Neutrophil (primary cell): ENCODE data around the gene KCTD5.
"Not testable (repeated sequence)": the region's sequence is repeated elsewhere in the genome, so short reads cannot be mapped to it uniquely, and the experiment has no call there.

Experiments
- H3K27ac ChIP-seq: fragments of 200-600 bp; sonication (generic); 2 replicates; pipeline ENCODE4 v1.5.1; 2016; ENCODE audit warnings: mild to moderate bottlenecking, moderate library complexity
- H3K27me3 ChIP-seq: fragments of 200-600 bp; sonication (generic); 2 replicates; pipeline ENCODE4 v1.6.0; 2016; ENCODE audit warnings: mild to moderate bottlenecking
- H3K36me3 ChIP-seq: fragments of 200-600 bp; sonication (generic); 2 replicates; pipeline ENCODE4 v1.5.1; 2017
- H3K4me1 ChIP-seq, 2 experiments: fragments of 200-600 bp in 1 of 2; sonication (generic) in 1 of 2; 1 replicate in 1 of 2; 2 replicates in 1 of 2; pipeline versions ENCODE4 v1.5.1 to v1.6.1; 2013 to 2016; ENCODE audit warnings: low read depth in 1 of 2, low read length in 1 of 2, mild to moderate bottlenecking in 1 of 2, moderate library complexity in 1 of 2; ENCODE audit not compliant: control insufficient read depth in 1 of 2, insufficient read depth in 1 of 2
- H3K4me3 ChIP-seq, 2 experiments: fragments of 200-600 bp in 1 of 2; sonication (generic) in 1 of 2; 1 replicate in 1 of 2; 2 replicates in 1 of 2; pipeline ENCODE4 v1.5.1; 2013 to 2016; ENCODE audit warnings: low read depth in 1 of 2, low read length in 1 of 2, mild to moderate bottlenecking in 1 of 2, moderate library complexity in 1 of 2
- H3K9me3 ChIP-seq: fragments of 200-600 bp; sonication (generic); 2 replicates; pipeline ENCODE4 v1.5.1; 2016
- TF ChIP-seq, protein P1 (sequence below): fragments of 200-600 bp; sonication (generic); IDR thresholded peaks from 2 replicates; pipeline ENCODE4 v1.5.1; 2016; ENCODE audit warnings: antibody characterized with exemption

KCTD5 gene

DNA sequence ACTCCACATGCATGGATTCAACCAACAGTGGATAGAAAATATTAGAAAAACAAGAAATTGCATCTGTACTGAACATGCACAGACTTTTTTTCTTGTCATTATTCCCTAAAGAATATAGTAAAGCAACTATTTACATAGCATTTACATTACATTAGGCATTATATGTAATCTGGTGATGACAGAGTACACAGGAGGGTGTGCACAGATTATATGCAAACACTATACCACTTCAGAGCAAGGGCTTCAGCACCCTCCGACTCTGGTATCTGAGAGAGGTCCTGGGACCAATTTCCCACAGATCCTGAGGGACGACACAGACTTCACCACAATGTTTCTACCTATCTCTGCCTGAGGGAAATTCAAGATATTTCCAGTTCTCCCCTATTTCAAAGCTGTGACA lies 25.3 kb upstream of the KCTD5 start:
- TF ChIP-seq, protein P1, sequence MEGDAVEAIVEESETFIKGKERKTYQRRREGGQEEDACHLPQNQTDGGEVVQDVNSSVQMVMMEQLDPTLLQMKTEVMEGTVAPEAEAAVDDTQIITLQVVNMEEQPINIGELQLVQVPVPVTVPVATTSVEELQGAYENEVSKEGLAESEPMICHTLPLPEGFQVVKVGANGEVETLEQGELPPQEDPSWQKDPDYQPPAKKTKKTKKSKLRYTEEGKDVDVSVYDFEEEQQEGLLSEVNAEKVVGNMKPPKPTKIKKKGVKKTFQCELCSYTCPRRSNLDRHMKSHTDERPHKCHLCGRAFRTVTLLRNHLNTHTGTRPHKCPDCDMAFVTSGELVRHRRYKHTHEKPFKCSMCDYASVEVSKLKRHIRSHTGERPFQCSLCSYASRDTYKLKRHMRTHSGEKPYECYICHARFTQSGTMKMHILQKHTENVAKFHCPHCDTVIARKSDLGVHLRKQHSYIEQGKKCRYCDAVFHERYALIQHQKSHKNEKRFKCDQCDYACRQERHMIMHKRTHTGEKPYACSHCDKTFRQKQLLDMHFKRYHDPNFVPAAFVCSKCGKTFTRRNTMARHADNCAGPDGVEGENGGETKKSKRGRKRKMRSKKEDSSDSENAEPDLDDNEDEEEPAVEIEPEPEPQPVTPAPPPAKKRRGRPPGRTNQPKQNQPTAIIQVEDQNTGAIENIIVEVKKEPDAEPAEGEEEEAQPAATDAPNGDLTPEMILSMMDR: no peak
- H3K9me3 ChIP-seq: no peaks in the 10 kb centered on the region

DNA sequence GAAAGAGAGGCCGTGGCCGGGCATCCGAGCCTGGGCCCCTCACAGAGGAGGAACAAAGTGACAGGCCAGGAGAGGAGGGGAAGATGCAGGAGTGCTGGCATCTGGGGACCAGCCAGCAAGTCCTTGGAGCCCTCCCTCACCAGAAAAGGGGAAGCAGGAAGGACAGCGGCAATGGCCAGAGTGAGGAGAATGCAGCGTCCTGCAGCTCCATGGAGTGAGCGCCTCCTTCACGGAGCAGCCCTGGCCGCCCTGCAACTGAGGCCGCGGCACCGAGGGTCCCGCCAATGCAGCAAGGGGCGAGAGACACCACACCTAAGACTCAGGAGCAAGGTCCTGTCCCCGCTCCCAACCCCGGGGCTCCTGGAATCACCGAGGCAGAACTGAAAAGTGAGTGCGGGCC lies 24.5 kb upstream of the KCTD5 start:
- not testable (repeated sequence) for H3K9me3 ChIP-seq, H3K4me1 ChIP-seq, H3K27ac ChIP-seq, H3K4me3 ChIP-seq
- Histone ChIP-seq H3K36me3 (peaks cover 16% of the 10 kb centered on the region), H3K27me3 (peaks cover 22% of the 10 kb centered on the region)

More for the DNA sequence above, 25.3 kb upstream of the KCTD5 start:
- Histone ChIP-seq H3K36me3 (peaks cover 8% of the 10 kb centered on the region), H3K27me3 (peaks cover 22% of the 10 kb centered on the region), H3K4me1 (no peaks in the 10 kb centered on the region), H3K27ac (no peak overlapping the region), H3K4me3 (no peak overlapping the region)

DNA sequence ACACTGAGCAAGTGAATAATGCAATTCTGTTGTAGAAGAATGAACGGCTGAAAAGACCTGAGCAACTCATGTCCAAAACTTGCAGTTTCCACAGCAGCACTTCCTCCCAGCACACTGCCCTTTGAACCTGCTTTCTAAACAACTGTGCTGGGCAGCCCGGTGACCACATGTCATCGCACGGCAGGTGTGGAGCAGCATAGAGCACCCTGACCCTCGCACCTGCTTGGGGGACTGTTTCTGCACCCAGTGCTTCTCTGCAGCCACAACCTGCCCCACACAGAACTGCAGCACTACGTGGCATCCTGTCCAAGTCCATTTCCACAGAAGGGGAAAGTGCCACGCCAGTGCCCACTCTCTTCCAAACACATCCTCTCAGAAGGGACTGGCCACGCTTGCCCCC lies 22.8 kb upstream of the KCTD5 start:
- peaks cover 21% of the 10 kb centered on the region for H3K36me3 ChIP-seq
- not testable (repeated sequence) for H3K9me3 ChIP-seq, H3K27ac ChIP-seq, H3K4me1 ChIP-seq, H3K4me3 ChIP-seq
- peaks cover 22% of the 10 kb centered on the region for H3K27me3 ChIP-seq

DNA sequence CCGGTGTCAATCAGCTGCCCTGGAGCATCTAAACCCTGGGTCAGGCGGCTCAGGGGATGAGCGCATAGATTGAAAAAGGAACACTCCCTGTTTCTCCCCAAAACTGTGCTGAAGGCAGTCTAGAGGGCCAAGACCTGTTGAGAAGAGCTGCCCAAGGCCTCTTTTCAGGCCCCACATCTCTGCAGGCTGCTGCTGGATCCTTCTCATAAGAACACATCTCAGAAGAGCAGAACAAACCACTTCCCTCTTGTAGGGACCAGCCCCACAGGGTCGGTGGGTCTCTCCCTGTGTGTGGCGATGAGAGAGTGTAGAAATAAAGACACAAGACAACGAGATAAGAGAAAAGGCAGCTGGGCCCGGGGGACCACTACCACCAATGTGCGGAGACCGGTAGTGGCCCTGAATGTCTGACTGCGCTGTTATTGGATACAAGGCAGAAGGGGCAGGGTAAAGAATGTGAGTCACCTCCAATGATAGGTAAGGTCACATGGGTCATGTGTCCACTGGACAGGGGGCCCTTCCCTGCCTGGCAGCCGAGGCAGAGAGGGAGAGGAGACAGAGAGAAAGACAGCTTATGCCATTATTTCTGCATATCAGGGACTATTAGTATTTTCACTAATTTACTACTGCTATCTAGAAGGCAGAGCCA lies 22.2 kb upstream of the KCTD5 start:
- H3K4me1 ChIP-seq, H3K27ac ChIP-seq, H3K4me3 ChIP-seq, H3K9me3 ChIP-seq: not testable (repeated sequence)
- H3K27me3 ChIP-seq: peaks cover 22% of the 10 kb centered on the region
- peaks cover 27% of the 10 kb centered on the region for H3K36me3 ChIP-seq

DNA sequence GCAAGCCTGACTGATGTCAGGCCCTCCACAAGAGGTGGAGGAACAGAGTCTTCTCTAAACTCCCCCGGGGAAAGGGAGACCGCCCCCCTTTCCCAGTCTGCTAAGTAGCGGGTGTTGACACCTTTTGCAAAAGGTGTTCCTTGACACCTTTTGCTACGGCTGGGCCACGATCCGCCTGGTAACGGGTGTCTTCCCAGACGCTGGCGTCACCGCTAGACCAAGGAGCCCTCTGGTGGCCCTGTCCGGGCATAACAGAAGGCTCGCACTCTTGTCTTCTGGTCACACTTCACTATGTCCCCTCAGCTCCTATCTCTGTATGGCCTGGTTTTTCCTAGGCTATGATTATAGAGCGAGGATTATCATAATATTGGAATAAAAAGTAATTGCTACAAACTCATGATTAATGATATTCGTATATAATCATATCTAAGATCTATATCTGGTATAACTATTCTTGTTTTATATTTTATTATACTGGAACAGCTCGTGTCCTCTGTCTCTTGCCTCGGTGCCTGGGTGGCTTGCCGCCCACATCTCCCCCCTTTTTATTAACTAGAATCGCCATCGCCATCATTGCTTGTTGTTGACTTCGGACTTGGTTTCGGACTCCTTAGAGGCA lies 21.5 kb upstream of the KCTD5 start:
- not testable (repeated sequence) for H3K4me1 ChIP-seq, H3K4me3 ChIP-seq, H3K27ac ChIP-seq, H3K9me3 ChIP-seq
- H3K36me3 ChIP-seq: peaks cover 27% of the 10 kb centered on the region
- peaks cover 15% of the 10 kb centered on the region for H3K27me3 ChIP-seq

DNA sequence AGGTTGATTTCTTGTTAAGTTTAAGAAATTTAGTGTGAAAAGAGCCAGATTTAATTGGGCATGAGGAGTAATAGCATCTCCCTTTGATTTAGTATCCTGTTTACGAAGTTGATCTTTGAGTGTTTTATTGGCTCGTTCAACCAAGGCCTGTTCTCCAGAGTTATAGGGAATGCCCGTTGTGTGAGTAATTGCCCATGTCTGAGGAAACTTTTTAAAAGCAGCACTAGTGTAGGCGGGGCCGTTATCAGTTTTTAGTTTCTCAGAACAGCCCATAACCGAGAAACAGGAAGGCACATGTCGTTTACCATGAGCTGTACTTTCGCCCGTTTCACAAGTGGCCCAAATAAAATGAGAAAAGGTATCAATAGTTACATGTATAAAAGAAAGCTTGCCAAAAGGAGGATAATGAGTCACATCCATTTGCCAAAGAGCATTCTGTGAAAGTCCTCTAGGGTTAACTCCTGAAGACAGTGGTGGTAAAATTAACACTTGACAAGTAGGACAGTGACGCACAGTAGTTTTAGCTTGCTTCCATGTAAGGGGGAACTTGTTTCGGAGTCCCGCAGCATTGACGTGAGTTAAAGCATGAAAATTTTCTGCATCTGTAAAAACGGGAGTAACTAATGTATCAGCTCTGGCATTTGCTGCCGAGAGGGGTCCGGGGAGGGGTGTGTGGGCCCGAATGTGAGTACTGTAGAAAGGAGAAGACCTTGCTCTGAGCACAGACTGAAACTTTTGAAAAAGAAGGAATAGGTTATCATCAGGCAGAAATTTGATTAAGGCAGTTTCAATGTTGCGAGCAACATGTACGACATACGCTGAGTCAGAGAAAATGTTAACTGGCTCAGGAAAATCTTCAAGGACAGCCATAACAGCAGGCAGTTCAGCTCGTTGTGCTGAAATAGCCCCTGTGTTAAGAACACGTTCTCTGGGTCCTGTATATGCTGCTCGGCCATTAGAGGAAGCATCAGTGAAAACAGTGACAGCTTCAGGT lies 18.5 kb upstream of the KCTD5 start:
- Histone ChIP-seq H3K36me3 (peaks cover 37% of the 10 kb centered on the region), H3K27me3 (no peaks in the 10 kb centered on the region), H3K4me1 (no peaks in the 10 kb centered on the region), H3K27ac (no peak overlapping the region), H3K4me3 (no peak overlapping the region), H3K9me3 (no peaks in the 10 kb centered on the region)
- TF ChIP-seq, protein P1: no peak

DNA sequence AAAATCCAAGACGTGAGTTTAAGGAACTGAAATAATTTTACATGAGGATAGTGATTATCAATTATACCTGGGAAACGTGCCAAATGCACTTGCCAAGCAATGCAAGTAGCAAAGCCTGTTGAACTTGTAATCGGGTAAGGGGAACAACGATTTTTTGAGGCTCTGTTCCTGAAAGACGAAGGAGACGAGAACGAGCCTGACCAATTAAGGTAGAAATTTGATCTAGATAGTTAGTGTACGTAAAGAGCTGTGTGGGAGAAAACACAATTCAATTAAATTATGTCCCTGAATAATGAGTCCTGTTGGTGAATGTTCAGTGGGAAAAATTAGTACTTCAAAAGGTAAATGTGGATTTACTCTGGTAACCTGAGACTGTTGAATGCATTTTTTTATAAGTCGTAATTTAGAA lies 17.7 kb upstream of the KCTD5 start:
- TF ChIP-seq, protein P1: no peak
- H3K9me3 ChIP-seq: no peaks in the 10 kb centered on the region

DNA sequence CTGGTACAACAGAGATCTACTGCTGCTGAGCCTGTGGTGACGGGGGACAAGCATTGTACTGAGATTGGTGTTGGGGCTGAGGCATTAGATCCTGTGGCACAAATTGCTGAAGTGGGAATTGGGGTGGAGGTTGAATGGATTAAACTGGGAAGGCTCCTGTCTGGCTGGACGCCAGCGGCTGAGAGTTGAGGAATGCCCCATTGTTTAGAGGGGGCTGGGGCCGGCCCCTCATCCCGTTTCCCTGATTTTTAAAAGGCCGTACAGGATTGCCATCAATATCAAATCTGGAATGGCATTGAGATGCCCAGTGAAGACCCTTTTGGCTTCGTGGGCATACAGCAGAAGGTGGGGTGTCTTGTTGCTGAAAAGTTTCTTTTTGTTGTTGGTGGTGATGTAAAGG lies 15.7 kb upstream of the KCTD5 start:
- not testable (repeated sequence) for H3K27ac ChIP-seq, H3K9me3 ChIP-seq, H3K27me3 ChIP-seq, H3K4me1 ChIP-seq, H3K4me3 ChIP-seq
- H3K36me3 ChIP-seq: peaks cover 38% of the 10 kb centered on the region

More for the DNA sequence above, 17.7 kb upstream of the KCTD5 start:
- H3K4me3 ChIP-seq: no peak overlapping the region
- peaks cover 43% of the 10 kb centered on the region for H3K36me3 ChIP-seq
- no peaks in the 10 kb centered on the region for H3K4me1 ChIP-seq
- H3K27ac ChIP-seq: no peak overlapping the region
- H3K27me3 ChIP-seq: no peaks in the 10 kb centered on the region

DNA sequence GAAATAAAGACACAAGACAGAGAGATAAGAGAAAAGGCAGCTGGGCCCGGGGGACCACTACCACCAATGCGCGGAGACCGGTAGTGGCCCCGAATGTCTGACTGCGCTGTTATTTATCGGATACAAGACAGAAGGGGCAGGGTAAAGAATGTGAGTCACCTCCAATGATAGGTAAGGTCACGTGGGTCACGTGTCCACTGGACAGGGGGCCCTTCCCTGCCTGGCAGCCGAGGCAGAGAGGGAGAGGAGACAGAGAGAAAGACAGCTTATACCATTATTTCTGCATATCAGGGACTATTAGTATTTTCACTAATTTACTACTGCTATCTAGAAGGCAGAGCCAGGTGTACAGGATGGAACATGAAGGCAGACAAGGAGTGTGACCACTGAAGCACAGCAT lies 12.7 kb upstream of the KCTD5 start:
- H3K27ac ChIP-seq, H3K4me3 ChIP-seq: not testable (repeated sequence)
- peaks cover 21 to 28% of the 10 kb centered on the region in 2 experiments for H3K4me1 ChIP-seq

More for the DNA sequence above, 12.7 kb upstream of the KCTD5 start:
- not testable (repeated sequence) for H3K27me3 ChIP-seq, H3K9me3 ChIP-seq
- H3K36me3 ChIP-seq: peaks cover 22% of the 10 kb centered on the region
